Kidney epithelial cell (primary cell): Measurements from ENCODE around the gene NFIA. TPM values are rescaled to one million over a fixed set of nuclear protein-coding genes. Genes with fewer than 3 reads are reported as not detected.

Experiments used
- DNase-seq: peaks from one replicate; pipeline ENCODE4 v3.0.0-alpha.2; 2010; ENCODE audit warnings: low read depth
- H3K27me3 ChIP-seq: 2 replicates; pipeline ENCODE4 v1.6.0; 2011; ENCODE audit warnings: low read length; ENCODE audit not compliant: control insufficient read depth, insufficient read depth
- H3K36me3 ChIP-seq: 2 replicates; pipeline ENCODE4 v1.5.1; 2011; ENCODE audit warnings: low read length; ENCODE audit not compliant: control insufficient read depth, insufficient read depth
- H3K4me3 ChIP-seq: 2 replicates; pipeline ENCODE4 v1.5.1; 2011; ENCODE audit warnings: low read depth, mild to moderate bottlenecking, control low read depth, low read length
- total RNA-seq: library from RNA; depleted of rRNA; stranded (reverse); fragments of >200 nt; gene quantifications from 2 replicates; pipeline ENCODE4 v1.2.3, GENCODE V29; 2015
- TF ChIP-seq, protein P1 (sequence below): IDR thresholded peaks from 2 replicates; pipeline ENCODE4 v1.5.1; 2011; ENCODE audit warnings: mild to moderate bottlenecking, moderate library complexity, low read length, control low read depth, inconsistent platforms; ENCODE audit not compliant: insufficient read depth, poor library complexity, severe bottlenecking

Gene NFIA
- total RNA-seq, 1 donor from 2014 or later = 3.5 TPM

DNA sequence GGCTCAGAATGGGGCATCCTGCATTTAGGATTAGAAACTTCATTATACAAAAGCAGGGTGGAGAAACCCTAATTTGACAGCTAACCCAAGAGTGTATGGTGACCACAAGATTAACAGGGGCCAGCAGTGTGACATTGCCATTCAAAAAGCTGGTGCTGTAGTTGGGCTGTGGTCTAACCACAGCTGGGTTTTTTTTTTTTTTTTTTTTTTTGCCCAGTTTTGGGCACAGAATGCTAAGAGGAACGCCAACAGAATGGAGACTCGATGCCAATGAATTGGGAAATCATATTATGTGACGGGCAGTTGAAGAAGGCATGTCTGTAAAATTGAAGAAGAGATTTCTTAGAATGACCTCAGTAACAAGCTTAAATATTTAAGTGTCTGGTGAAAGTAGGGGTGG lies 58.4 kb downstream of the NFIA start:
- no peaks in the 10 kb centered on the region for H3K27me3 ChIP-seq
- TF ChIP-seq, protein P1, sequence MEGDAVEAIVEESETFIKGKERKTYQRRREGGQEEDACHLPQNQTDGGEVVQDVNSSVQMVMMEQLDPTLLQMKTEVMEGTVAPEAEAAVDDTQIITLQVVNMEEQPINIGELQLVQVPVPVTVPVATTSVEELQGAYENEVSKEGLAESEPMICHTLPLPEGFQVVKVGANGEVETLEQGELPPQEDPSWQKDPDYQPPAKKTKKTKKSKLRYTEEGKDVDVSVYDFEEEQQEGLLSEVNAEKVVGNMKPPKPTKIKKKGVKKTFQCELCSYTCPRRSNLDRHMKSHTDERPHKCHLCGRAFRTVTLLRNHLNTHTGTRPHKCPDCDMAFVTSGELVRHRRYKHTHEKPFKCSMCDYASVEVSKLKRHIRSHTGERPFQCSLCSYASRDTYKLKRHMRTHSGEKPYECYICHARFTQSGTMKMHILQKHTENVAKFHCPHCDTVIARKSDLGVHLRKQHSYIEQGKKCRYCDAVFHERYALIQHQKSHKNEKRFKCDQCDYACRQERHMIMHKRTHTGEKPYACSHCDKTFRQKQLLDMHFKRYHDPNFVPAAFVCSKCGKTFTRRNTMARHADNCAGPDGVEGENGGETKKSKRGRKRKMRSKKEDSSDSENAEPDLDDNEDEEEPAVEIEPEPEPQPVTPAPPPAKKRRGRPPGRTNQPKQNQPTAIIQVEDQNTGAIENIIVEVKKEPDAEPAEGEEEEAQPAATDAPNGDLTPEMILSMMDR = no peak
- no peak for DNase-seq
- H3K36me3 ChIP-seq = no peaks in the 10 kb centered on the region
- H3K4me3 ChIP-seq = no peak overlapping the region

DNA sequence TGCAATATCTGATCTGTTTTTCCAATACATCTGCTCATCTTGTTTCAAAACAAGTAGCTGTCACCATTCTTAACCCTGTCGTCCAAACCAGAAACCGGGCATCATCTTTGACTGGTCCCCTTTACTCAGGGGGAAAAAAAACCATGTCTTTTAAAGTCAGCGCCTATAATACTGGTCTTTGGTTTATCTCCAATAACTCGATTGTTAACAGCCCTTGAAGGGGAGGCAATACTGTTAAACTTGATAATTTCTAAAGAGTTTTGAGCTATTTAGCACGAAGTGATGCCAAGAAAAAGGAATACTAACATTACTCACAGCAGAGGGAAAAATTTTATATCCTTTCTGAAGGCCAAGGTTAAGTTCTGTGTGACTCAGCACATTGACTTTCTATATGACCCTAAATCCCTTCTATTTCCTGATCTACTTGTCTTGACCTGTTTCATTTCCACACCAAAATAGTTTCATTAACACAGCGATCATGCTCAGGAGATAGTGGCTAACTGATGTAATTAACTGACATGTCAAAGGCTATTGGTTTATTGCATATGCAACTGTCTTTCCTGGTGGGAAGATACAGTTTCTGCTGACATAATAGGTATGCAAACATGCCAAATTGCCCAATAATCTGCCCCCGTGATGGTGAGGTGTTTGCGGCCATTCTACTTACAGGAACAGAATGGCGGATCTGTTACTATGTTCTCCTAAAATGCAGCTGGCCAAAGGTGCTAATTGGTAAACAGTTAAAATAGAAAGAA lies 59.1 kb downstream of the NFIA start:
- H3K4me3 ChIP-seq = no peak overlapping the region
- DNase-seq = no peak
- TF ChIP-seq, protein P1 = no peak

DNA sequence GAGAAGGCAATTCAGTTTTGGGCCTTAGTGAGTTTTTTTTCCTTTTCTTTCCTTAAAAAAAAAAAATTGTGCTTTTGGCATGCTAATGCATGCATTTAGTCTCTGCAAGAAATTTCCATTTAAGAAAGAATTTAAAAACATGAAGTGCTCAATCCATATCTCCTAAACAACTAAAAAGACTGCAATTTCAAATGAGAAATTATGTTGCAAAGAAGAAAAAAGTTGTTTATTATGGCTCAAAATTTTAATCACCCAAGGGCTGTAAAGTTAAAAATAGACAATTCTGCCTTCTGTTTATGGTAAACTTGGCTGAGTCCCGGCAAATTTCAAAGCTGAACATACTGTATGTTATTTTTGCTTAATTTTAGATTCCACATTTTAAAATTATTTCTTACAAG lies 59.7 kb downstream of the NFIA start:
- TF ChIP-seq, protein P1 = no peak

More for the DNA sequence above, 59.1 kb downstream of the NFIA start:
- Histone ChIP-seq H3K36me3 (no peaks in the 10 kb centered on the region), H3K27me3 (no peaks in the 10 kb centered on the region)

DNA sequence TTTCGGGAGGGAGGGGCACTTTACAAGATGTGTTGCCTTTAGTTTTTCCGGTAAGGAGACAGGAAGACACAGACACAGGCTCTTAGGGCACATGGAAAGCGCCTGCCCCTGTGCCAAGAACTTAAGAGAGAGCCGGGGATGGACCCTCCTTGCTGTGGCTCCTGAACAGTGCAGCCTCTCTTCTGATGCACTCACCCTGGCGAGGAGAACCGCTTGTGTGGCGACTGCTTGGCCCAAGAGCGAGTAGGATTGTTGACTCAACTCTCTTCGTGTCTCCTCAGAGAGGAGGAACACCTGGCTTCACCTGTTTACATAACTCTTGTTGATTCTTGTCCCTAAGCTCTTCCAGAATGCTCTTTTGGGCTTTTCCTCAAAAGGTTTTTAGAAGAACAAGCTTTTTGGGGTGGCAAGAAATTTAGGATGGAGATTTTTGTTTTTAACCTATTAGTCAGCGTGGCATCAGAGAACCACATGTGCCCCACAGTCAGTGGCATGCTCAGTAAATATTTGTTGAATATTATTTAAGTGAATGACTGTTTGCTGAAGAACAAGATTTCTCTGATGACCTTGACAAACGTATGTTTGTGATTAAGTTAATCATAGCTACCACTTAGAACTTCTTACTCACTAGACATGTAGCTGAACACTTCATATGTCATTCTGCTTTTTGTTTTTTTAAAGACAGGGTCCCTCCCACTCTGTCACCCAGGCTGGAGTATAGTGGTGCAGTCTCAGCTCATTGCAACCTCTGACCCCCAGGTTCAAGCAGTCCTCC lies 60.6 kb downstream of the NFIA start:
- H3K4me3 ChIP-seq = no peak overlapping the region
- no peak for DNase-seq
- TF ChIP-seq, protein P1 = no peak
- H3K36me3 ChIP-seq = no peaks in the 10 kb centered on the region
- no peaks in the 10 kb centered on the region for H3K27me3 ChIP-seq

More for the DNA sequence above, 59.7 kb downstream of the NFIA start:
- Histone ChIP-seq H3K36me3 (no peaks in the 10 kb centered on the region), H3K27me3 (no peaks in the 10 kb centered on the region), H3K4me3 (no peak overlapping the region)
- DNase-seq = no peak

DNA sequence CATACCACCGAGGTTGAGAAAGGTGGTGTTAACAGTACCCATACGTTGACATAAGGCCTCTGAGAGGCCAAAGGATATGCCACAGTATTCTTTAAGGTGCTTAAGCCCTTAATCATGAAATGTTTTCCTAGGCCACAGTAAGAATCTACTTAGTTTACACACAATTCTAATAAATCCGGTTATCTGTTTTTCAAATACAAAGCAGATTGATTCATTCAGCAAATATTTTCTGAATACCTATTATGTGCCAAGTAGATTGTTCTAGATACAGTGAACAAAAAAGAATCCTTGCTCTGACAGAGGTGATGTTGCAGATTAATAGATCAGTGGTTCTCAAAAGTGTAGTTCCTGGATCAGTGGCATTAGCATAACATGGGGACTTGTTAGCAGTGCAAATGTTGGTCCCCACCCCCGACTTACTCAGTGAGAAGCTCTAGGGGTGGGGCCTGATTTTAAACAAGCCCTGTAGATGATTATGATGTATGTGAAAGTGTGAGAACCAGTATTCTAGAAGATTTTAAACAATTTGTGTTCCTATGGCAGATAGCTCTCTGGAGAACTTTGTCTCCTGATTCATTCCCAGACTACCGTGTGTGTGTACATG lies 61.6 kb downstream of the NFIA start:
- TF ChIP-seq, protein P1 = no peak
- Histone ChIP-seq H3K27me3 (no peaks in the 10 kb centered on the region), H3K4me3 (no peak overlapping the region), H3K36me3 (no peaks in the 10 kb centered on the region)
- no peak for DNase-seq
